HG03521 (cell line): Measurements from ENCODE around the gene PPP6R3.

ENCODE experiments used
- ATAC-seq: cut with Tn5 transposase; IDR thresholded peaks from one replicate; pipeline ENCODE4 v1.9.1; 2021; ENCODE audit warnings: mild to moderate bottlenecking, moderate library complexity; ENCODE audit not compliant: unreplicated experiment

Gene PPP6R3, protein sequence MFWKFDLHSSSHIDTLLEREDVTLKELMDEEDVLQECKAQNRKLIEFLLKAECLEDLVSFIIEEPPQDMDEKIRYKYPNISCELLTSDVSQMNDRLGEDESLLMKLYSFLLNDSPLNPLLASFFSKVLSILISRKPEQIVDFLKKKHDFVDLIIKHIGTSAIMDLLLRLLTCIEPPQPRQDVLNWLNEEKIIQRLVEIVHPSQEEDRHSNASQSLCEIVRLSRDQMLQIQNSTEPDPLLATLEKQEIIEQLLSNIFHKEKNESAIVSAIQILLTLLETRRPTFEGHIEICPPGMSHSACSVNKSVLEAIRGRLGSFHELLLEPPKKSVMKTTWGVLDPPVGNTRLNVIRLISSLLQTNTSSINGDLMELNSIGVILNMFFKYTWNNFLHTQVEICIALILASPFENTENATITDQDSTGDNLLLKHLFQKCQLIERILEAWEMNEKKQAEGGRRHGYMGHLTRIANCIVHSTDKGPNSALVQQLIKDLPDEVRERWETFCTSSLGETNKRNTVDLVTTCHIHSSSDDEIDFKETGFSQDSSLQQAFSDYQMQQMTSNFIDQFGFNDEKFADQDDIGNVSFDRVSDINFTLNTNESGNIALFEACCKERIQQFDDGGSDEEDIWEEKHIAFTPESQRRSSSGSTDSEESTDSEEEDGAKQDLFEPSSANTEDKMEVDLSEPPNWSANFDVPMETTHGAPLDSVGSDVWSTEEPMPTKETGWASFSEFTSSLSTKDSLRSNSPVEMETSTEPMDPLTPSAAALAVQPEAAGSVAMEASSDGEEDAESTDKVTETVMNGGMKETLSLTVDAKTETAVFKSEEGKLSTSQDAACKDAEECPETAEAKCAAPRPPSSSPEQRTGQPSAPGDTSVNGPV

DNA sequence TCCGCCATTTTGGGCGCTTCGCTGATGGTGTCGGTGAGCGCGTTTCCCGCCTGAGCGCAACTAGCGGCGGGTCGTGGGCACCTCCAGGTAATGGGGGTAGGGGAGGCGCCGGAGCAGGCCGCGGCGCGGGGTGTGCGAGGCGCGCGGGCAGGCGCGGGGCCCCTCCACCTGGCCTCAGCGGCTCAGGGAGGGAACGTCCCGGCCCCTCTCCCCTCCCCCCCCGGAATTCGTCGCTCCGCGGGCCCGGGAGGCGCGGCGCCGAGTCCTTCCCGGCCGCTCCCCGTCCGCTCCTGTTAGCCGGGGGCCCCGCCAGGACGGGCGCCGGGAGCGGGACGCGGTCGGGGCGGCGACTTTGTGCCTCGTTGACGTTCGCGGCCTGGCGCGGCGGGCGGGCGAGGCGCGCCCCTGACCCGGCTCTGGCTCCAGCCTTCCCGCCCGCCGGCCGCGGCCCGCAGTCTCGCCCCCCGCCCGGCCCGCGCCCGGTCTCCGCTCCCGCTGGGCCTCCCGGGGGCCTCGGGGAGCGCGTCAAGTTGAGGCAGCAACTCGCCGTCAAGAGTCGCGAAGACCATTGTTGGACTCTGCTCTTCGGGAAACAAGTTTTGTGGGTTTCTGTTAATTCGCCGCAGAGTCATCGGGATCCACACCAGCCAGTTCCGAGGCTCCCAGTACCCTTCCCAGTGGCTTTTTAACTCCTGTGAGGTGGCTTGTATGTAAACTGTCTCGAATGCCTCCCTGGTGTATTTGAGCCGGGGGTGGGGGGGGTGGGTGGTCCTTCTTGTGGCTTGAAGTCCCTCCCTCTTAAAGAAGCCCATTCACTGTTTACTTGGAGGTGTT is at the start of gene PPP6R3:
Gene PPP6R3, plus strand, starts transcription at position 12 of the 834 bp plus-strand sequence. CDS start 76,913 bp downstream, outside the sequence.
- peak; percentile 35 for ATAC-seq

DNA sequence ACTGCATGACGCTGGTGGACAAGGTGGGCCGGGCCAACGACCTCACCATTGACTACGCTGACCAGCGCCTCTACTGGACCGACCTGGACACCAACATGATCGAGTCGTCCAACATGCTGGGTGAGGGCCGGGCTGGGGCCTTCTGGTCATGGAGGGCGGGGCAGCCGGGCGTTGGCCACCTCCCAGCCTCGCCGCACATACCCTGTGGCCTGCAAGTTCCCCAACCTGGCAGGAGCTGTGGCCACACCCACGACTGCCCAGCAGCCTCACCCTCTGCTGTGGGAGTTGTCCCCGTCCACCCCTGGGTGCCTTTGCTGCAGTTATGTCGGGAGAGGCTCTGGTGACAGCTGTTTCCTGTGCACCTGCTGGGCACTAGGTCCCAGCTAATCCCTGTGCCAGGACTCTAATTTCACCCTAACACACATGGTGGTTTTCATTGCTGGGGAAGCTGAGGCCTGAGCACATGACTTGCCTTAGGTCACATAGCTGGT is 49.0 kb upstream of the PPP6R3 start:
- ATAC-seq, result no peak

DNA sequence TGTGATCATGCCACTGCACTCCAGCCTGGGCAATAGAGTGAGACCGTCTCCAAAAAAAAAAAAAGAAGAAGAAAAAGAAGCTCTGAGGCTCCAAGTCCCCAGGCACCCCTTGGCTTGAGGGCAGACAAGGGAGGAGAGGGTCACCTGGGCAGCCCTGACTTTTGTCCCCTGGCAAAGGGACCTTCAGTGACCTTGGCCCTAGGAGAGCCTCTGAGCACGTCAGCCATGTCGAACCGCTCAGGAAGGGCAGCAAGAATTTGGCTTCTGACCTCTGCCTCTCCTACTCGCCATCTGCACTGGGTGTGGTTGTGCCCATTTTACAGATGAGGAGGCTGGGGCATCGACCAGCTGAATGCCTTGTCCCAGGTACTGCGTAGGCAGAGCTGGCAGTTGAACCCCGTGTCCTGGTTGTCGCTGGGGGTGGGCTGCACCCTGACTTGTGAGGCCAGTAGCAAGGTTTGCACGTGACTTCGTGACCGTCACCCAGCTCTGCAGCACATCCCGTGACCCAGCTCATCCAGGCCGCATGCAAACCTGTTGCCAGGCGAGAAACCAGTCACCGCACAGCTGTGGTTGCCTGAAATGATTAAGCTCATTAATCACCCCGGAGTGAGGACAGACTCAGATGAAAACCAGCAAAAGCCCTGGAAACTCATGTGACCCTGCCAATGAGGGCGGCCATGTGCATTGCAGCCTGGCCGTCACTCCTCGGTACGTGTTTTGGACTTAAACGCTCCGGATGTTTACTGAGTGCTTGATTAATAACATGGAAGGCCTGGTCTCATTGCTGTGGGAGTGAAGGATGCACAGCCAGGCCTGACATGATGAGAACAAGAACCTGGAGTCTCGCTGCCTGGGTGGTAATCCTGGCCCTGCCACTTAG is 47.7 kb upstream of the PPP6R3 start:
- no peak for ATAC-seq

DNA sequence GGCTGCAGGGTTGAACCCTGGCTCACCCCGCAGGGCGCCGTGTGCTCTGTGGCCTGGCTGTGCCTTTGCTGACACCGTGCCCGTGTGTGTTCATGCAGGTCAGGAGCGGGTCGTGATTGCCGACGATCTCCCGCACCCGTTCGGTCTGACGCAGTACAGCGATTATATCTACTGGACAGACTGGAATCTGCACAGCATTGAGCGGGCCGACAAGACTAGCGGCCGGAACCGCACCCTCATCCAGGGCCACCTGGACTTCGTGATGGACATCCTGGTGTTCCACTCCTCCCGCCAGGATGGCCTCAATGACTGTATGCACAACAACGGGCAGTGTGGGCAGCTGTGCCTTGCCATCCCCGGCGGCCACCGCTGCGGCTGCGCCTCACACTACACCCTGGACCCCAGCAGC is 47.0 kb upstream of the PPP6R3 start:
- ATAC-seq, result no peak

DNA sequence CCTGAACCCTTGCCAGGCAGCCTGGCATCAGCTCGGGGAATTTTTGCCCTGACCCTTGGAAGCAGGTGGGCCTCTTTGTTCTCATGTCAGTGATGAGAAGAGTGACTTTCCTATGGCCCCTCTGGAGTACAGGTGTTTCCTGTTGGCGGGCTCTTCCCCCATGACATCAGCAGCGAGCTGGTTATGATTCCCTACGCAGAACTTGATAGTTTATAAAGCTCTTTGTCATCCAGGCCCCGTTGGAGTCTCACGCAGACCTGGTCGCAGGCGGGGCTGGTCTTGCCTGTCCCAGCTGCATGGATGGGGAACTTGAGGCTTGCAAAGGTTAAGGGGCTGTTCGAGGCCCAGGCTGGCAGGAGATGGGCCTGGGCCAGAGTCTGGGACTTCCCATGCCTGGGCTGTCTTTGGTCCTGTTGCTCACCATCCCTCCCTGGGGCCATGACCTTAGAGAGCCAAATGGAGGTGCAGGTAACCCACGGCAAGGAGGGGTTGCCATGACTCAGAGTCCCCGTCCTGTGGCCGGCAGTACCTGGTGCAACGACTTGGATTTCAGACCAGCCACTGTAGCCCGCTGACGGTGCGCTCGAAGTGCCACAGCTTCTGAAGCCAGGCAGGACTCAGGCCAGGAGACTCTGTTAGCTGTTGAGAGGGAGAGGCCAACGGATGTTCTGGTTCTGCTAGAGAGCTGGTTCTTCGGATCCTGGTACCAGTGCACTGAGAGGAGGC is 45.9 kb upstream of the PPP6R3 start:
- ATAC-seq, result no peak

DNA sequence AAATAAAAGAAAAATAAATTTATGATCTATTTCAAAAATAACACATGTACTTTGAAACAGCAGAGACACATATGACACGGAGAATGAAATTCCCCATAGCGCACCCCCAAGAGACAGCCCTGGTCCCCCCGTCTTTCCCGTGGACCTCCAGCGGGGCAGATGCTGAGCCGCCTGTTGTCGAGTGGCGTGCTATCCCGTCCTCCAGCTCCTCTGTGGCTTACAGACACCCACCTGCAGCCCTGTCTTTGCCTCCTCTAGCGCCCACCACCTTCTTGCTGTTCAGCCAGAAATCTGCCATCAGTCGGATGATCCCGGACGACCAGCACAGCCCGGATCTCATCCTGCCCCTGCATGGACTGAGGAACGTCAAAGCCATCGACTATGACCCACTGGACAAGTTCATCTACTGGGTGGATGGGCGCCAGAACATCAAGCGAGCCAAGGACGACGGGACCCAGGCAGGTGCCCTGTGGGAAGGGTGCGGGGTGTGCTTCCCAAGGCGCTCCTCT is 44.4 kb upstream of the PPP6R3 start:
- ATAC-seq, result no peak

DNA sequence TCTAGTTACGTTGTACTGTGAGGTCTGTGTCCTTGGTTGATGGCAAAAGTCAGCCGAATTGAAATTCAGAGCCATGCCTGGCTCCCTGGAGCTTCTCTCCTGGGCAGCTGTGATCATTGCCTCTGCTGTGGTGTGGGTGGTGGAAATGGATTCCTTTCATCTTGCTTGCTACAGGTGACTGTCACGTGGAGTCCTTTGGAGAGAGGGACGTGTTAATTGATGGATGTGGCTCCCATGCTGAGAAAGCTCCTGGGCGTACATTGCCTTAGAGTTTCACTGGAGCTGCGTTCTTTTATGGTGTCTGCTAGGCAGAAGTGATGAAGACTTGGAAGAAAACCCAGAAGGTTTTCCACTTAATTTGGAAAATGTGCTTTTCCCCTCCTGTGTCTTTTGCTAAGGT is 41.9 kb upstream of the PPP6R3 start:
- ATAC-seq, result no peak

DNA sequence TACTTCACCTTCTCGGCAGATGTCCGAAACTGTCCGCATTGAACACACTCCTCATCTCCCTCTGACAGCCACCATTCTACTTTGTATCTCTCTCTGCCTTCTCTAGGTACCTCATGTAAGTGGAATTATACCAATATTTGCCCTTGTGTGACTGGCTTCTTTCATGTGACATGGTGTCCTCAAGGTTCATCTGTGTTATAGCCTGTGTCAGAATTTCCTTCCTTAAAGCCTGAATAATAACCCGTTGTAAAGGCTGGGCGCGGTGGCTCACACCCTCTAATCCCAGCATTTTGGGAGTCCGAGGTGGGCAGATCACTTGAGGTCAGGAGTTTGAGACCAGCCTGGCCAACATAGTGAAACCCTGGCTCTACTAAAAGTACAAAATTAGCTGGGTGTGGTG is 40.4 kb upstream of the PPP6R3 start:
- ATAC-seq, result no peak

DNA sequence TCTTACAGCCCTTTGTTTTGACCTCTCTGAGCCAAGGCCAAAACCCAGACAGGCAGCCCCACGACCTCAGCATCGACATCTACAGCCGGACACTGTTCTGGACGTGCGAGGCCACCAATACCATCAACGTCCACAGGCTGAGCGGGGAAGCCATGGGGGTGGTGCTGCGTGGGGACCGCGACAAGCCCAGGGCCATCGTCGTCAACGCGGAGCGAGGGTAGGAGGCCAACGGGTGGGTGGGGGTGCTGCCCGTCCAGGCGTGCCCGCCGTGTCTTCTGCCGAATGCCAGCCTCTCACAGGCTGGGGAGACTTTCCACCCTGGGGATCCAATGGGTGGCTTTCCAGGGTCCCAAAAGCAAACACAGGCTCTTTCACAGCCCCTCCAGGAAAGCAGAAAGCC is 37.1 kb upstream of the PPP6R3 start:
- ATAC-seq, result no peak

DNA sequence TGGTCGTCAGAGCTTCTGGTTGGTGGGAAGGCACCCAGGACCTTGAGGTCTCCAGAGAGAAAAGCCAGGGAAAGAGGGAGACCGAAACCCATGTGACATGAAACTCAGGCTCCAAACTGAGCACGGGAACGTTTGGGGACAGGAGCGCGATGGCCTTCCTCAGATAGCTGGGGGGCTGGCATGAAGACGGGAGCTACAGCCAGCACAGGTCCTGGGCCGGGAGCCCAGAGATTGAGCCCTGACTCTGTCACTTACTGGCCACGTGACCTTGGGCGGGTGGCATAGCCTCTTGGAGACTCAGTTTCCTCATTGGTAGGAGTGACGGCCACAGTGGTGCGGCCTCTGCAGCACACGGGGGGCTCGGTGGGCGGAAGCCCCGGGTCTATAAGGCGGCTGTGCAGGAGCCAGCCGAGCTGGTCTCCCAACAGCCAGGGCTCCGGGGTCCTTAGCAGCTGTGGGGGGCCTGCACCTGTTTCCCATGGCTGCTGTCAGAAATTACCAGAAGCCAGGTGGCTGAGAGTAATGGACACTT is 36.4 kb upstream of the PPP6R3 start:
- ATAC-seq, result no peak

DNA sequence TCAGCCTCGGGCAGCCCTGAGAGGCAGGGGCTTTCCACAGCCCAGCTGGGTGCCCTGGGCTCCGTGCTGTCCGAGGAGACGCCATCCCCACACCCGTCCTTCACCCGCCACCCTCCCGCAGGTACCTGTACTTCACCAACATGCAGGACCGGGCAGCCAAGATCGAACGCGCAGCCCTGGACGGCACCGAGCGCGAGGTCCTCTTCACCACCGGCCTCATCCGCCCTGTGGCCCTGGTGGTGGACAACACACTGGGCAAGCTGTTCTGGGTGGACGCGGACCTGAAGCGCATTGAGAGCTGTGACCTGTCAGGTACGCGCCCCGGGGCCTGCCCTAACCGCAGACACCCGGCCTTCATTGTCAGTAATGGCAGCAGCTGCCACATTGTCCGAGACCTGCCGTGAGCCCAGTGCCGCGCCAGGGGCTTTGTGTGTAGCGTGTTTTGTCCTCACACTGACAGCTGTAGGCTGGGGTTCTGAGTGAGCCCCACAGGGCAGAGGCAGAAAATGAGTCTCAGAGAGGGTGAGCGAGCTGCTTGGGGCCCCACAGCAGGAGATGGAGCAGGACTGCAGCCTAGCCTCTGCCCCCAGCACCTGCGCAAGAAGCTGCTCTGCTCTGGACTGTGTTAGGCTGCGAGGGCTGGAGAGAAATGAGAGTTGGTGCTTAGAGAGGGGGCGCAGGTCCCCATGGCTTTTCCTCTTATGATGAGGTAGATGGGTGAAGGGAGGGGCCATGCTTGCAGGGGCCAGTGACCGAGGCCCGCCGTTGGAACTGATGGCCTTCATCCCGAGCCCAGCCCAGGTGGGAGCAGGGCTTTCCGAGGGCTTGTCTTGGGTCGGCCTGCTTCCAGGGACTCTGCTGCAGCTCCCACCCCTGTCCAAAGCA is 35.3 kb upstream of the PPP6R3 start:
- ATAC-seq, result no peak

DNA sequence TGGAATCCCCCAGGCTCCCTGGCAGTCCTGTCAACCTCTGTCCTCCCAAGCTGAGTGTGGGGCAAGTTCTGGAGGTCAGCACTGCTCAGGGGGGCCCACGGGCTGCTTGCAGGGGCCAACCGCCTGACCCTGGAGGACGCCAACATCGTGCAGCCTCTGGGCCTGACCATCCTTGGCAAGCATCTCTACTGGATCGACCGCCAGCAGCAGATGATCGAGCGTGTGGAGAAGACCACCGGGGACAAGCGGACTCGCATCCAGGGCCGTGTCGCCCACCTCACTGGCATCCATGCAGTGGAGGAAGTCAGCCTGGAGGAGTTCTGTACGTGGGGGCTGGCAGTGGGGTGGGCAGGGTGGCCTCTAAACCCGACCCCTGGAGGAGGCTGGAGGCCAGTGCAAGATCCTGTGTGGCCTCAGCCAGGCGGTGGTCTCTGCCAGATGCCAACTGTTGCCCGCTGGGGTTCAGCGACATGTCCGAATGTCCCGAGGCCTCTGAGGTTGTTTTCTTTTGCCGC is 34.6 kb upstream of the PPP6R3 start:
- ATAC-seq, result no peak

DNA sequence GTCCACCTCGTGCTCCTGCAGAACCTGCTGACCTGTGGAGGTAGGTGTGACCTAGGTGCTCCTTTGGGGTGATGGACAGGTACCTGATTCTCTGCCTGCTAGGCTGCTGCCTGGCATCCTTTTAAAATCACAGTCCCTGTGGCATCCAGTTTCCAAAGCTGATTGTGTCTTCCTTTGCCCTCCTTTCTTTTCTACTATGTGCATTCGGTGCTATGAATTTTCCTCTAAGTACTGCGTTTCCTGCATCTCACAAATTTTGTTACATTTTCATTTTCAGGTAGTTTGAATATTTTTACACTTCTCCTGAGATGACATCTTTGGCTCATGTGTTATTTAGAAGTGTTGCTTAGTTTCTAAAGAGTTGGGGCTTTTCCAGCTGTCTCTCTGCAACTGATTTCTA is 30.9 kb upstream of the PPP6R3 start:
- ATAC-seq, result no peak

DNA sequence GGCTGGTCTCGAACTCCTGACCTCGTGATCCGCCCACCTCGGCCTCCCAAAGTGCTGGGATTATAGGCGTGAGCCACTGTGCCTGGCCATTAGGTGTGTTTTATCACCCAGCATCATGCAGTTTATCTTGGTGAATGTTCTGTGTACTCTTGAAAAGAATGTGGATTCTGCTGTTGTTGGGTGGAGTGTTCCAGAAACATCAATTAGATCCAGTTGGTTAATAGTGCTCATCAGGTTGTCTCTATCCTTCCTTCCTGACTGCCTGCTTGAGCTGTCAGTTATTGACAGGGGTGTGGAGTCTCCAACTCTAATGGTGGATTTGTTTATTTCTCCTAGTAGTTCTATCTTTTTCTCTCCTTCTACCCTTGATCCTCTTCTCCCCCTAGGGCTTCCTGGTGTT is 30.2 kb upstream of the PPP6R3 start:
- ATAC-seq, result no peak

DNA sequence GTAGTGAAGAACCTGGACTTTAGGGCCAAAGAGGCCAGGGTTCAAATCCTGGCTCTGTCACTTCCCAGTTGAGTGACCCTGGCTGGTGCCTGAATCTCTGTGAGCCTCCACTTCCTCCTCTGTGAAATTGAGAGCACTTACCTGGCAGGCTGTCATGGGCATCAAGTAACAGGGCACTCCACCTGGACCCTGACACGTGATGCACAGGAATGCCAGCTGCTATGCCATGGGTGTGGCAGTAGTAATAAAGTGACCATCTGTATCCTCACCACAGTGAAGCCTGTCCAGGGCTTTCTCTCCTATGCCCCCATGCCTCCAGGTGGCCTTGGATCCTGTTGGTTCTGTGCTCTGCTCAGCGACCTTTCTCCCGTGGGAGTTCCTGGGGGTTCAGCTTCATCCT is 29.8 kb upstream of the PPP6R3 start:
- ATAC-seq, result no peak

DNA sequence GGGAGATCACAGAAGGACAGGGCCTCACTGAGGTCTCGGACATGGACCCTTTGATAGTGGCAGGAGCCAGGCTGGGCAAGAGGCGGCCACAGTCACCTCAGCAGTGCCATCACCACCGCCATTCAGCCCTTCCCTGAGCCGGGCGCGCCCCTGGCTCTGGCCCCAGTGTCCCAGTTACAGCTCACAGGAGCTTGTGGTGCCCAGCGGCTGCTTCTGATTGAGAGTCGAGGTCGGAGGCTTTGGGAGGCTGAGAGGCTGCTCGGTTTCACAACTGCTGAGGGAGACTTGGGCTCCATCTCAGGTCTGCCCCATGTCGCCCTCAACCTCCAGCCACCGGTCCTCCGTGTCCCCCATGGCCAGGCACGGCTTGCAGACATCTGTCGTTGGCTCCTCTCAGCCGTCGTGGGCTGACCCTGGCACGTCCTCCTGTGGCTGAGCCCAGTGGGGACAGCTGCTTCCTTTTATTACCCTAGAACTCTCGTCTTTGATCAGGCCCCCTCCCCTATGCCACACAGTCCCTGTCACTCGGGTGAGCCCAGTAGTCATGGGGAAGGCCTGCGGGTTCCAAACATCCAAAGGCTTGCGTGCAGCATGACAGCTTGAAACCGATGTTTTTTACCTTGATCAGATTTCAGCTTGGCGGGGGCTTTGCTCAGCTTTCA is 28.4 kb upstream of the PPP6R3 start:
- ATAC-seq, result no peak

DNA sequence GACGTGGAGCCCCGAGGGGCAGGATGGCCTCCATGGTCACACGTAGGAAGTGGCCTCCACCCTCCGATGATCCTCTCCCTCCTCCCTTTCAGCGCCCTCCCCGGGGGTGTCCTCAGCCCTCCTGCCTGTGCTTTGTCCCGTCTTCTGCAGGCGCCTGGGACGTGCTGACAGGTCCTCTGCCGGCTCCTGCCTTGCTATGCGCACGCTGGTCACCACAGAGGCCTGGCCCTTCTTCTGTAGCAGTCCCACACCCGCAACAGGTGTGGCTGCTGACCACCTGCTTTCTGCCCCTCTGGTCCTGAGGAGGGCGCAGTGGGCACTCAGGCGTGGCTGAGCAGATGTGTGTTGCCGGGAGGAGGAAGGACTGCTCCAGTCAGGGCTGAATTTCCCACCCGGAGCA is 27.7 kb upstream of the PPP6R3 start:
- no peak for ATAC-seq
